GM19023 (cell line): Measurements from ENCODE around the gene NAALADL2.
"Not testable (repeated sequence)": the region's sequence is repeated elsewhere in the genome, so short reads cannot be mapped to it uniquely, and the experiment has no call there.

Source experiments
- ATAC-seq: cut with Tn5 transposase; IDR thresholded peaks from one replicate; pipeline ENCODE4 v1.9.1; 2021; ENCODE audit warnings: mild to moderate bottlenecking, moderate library complexity; ENCODE audit not compliant: unreplicated experiment

The NAALADL2 gene

DNA sequence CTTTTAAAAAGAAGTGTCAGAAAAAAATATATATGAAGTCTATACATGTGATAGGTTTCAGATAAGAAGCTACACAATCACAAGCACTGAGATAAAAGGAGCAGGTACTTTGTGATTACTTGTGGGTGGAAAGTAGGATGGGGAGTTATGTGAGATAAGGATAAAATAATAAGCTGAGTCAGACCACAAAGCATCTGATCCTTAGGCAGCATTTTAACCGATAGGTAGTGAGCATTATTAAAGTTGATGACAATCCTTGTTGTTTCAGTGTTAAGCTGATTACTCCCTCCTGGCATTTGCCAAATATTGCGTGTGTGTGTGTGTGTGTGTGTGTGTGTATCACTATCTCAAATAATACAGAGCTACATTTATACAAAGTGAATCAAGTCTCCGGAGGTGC lies 483.1 kb downstream of the NAALADL2 start:
- ATAC-seq, result no peak

DNA sequence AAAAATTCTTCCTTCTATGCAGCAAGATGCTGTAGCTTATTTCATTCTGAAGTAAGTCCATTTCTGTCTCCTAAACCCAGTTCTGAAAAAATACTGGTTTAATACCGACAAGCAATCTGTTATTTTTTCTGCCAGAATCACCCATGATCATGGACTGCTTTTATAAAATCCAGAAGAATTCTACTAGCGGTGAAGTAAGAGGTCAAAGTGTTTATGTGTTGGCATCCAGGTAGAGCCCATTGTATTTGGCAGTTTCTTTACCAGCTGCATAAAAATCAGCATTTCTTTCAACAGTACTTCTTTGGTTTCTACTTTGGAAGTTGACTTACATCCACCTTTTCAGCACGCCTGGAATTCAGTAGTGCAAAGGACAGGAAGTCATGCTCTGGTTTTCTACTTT lies 484.8 kb downstream of the NAALADL2 start:
- no peak for ATAC-seq

DNA sequence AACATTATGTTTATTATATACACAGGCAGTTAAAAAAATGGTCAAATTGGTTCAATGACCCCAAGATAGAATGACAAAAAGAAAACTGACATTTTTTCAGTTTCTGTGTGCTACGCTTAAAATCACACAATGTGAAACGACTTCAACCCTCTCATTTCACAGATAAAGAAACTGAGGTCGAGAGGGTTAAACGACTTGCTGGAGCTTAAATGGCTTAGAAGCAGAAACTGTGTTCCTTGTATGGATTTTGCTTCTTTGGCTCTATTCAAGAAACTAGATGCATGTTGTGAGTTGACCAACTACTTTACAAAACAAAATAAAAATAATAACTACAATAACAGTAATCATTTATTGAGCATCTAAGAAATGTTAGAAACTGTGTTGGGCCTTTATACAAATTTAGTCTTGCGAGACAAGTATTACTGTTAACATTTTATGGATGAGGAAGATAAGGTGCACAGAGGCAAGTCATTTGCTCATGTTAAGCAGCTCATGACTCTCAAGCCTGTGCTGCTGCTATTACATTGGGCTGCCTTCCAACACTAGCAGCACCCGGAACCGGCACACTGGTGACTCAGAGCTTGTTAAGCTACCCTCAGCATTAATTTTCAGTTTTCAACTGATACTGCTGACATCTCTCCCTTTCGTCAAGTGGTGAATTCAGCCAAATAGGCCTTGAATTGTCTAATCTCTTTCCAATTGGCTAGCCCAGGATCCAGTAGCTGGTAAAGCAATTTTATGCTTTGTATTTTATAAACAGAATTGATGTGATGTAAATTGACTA lies 487.6 kb downstream of the NAALADL2 start:
- ATAC-seq, result no peak

DNA sequence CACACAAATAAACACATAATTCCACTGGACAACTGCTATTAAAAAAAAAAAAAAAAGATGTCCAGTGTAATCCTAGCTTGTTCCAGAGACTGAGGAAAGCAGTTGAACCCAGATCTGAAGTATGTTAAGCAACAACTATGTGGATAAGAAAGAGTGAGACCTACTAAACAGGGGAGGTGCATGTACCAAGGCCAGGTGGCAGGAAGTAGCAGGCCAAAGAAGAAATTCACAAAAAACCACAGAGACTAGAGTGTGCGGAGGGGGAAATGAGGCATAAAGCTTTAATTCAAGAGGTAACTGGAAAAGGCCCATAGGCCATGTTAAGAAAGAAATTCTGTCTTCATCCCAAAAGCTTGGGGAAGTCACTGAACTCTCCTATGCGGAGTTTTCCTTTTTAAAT lies 490.0 kb downstream of the NAALADL2 start:
- ATAC-seq, result peak; percentile 66

DNA sequence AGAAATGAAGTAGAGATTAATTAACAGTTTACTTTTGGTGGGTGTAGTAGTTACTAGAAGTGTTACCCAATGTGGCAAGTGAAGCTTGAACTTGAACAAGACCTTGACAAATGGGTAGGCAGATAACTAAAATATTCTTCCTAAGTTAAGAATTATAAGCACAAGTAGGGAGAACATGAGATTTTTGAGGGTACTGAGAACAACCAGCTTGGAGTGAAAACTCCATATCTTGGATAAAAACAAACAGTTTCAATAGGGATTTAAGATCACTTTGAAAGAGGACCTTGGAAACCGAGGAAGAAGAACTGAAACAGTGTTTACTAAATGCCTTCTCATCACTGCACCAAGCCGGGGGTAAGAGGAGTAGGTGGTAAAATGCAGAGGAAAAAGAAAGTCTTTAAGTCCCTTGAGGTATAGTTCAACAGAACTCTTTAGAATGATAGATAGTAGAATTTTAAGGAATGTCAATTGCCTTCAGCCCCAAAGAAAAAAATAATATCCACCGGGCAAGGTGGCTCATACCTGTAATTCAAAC lies 496.7 kb downstream of the NAALADL2 start:
- ATAC-seq, result no peak

DNA sequence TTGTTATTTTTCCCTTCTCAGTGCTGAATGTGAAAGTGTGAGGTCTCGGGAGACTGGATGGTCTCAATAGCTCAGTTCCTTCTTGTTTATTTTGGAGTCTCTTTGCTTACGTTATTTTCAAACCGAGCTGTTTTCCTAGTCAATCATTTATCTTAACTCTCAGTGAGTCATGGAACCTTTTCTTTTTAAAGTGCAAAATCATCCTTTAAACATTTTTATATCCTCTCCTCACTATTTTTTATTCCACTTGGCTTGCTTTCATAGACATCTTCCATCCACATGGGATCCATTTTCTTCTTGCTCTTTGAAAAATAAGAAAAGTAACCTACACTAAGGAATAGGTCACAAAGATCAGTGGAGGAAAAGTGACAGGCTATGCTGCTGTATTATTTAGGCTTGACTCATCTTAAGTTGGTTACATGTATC lies 497.8 kb downstream of the NAALADL2 start:
- no peak for ATAC-seq

DNA sequence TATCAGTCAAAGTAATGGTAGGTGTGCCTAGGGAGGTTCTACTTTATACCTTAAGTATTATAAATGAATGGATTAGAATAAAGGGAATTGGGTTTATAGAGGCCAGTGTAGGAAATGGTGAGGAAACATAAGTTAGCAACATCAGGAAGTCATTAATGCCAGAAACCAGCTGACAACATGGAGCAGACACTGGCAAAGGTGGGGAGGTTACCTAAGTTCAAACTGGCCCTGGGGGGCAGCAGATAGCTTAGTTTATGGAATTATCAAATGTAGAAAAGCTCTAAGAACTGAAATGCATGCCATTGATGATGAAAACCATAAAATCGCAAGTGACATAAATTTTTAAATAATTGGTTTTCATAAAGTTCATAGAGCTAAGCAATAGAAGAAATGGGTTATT lies 498.6 kb downstream of the NAALADL2 start:
- no peak for ATAC-seq

DNA sequence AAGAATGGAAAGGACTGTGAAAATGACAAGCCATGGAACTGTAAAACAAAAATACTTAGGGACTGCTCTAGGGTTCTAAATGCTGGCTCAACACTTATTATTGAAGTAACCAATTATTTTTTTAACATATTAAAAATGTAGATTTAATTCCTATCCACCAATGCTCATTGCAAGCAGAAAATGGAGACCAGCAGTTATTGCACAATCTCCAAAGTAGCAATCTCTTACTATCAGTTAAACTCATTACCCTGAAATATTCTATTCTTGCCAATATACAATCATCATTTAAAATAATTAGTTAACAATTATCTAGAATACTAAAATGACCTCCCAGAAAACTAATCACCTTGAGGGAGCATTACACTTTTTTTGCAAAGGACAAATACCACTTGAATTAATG lies 499.8 kb downstream of the NAALADL2 start:
- no peak for ATAC-seq

DNA sequence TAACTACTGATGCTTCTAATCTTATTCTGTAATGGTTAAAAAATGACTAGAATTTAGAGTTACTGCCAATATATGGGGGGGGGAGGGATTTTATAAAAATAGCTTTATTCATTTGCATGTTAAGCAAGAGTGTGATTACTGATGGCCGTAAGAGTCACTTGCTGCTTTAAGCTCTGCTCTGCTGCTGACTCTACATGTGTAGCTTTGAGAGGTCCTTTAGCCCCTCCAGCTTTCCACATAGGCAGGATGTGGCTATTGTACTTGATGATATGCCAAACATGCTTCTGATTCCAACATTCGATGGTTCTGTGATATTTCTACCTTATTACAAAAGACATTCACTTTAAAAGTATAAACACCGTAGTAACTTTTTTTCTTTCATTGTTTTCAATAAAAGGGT lies 511.3 kb downstream of the NAALADL2 start:
- ATAC-seq, result not testable (repeated sequence)

DNA sequence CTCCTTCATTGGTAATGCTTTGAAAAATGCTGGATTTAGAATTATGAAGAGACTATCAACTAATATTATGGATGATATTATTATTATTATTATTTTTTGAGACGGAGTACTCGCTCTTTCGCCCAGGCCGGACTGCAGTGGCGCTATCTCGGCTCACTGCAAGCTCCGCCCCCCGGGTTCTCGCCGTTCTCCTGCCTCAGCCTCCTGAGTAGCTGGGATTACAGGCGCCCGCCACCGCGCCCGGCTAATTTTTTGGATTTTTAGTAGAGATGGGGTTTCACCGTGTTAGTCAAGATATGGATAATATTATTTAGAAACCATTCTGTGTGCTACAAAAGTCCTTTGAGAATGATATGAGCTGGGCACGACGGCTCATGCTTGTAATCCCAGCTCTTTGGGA lies 512.1 kb downstream of the NAALADL2 start:
- not testable (repeated sequence) for ATAC-seq

DNA sequence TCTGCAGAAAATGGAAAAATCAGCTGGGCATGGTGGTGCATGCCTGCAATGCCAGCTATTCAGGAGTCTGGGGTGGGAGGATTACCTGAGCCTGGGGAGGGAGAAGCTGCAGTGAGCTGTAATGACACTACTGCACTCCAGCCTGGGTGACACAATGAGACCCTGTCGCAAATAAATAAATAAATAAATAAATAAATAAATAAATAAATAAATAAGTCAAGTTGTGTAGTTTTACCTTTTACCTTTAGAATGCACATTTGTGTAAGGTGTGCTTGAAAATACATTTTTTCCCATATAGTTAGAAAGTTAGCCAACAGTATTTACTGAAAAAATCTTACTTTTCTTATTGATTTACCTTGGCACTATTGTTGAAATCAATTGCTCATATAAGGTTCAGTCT lies 515.6 kb downstream of the NAALADL2 start:
- ATAC-seq, result no peak

DNA sequence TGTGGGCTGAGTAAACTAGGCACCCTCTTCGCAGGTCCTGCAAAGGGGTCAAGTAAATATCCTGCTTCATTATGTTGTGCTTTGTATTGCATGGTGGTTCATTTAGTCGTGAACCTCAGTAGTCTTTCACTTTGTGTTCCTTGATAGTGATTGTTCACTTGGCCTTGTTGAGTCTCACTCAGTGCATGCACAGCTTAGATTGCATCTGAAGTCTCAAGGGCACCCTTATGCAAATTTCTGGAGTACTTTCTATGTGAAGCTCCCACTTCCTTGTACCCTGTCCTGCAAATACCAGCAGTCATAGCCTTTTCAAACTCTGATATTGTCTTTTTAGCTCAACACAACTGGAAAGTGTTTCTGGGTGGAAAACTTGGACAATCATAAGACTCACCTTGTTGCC lies 519.2 kb downstream of the NAALADL2 start:
- ATAC-seq, result peak; percentile 93

DNA sequence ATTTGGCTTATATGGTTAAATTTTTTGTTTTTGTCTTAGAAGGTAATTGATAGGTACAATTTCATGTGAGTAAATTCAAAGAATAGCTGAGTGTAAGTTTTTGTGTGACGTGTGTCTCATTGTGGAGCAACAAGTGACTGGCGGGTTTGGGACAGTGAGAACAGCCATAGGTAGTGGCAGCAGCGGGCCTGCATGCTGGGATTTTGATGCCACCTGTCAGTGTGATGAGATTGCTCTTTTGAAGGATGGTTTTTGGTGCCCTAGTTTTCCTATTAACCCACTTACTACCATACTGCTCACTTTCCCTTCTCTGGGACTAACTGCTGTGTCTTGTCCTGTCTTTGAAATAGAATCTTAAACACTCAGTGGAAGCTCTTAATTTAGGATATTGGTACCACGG lies 522.6 kb downstream of the NAALADL2 start:
- ATAC-seq, result no peak

DNA sequence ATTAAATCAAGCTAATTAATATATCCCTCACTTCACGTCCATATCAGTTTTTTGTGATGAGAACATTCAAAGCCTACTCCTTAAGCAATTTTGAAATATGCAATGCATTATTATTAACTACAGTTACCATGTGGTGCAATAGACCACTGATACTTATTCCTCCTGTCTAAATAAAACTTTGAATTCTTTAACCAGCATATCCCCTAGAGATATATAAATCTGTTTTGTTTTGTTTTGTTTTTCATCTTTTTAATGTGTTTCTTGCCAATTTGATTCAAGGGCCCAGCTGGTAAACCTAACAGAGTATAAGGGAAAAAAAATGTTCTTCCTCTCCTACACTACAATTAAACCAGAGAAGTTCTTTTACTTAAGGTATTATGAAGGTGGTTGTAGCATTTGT lies 524.2 kb downstream of the NAALADL2 start:
- ATAC-seq, result no peak

DNA sequence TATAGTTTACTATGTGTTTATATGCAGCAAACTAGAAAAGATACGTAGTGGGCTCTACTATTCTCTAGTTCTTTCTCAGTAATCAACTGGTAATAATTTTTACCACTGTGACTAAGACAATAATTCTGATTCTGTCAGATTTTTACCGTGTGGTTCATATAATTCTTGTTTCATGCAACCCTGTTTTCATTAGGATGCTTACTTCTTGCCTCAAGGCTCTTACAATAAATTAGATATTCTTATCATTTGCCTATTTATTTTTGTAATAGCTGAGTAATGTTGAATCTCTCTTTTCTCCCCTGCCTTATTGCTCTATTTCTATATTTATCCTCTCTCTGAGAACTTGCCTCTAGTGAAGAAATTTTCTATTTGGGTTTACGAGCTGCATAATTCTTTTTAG lies 524.7 kb downstream of the NAALADL2 start:
- ATAC-seq, result no peak

DNA sequence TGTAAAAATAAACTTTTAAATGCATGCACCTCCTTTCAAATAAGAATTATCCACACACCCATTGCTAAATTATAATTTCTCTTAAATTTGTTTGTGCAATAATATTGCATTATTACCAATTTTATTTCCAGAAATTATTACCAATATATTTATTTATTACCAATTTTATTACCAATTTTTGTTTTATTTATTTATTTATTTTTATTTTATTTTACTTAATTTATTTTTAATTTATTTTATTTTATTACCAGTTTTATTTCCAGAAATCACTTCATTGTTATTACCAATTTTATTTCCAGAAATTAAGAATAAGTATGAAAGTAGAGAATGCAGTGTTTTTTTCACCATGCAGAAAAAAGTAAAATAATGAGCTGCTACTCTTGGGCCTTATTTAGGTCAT lies 525.4 kb downstream of the NAALADL2 start:
- no peak for ATAC-seq

DNA sequence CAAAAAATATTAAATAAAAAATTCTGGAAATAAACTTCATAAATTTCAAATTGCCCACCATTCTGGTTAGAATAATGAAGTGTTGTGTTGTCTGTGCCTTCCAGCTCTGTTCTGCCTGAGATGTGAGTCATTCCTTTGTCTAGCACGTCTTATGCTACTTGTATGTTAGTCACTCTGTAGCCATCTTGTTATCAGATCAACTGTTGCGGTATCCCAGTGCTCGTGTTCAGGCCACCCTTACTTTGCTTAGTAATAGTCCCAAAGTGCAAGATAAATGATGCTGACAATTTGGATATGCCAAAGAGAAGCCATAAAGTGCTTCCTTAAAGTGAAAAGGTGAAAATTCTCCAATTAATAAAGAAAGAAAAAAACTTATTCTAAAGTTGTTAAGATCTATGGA lies 527.5 kb downstream of the NAALADL2 start:
- no peak for ATAC-seq

DNA sequence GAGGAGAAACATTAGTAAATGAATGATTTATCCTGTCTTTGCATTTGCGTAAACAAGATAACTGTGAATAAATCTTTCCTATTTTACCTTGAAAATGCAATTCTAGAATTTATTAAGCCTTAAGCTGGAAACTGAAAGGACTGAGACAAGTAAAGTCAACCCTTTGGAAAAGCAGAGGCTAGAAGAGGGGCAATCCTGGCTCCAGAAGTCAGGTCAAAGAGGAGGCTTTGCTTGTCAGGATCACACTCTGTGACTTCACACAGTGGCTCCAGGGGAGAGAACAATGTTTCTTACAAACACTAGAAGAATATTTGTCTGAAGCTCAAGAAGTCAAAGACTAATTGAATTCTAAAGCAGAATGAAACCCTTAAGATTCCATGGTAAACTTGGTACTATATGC lies 530.4 kb downstream of the NAALADL2 start:
- ATAC-seq, result no peak

DNA sequence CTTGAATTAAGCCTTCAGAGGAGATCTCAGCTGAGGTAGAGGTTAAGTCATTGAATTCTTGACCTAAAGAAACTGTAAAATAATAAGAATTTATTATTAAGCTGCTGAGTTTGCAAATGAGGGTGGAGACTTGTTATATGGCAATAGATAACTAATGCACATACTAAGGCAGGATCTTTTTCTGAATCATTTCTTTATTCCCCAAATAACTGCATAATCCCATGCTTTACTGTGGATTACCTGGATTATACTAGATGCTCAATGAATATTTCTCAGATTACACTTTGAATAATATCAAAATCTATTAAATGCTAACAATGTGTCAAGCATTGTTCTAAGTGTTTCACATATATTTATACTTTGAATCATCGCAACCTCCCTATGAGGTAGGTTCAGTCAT lies 532.5 kb downstream of the NAALADL2 start:
- no peak for ATAC-seq

DNA sequence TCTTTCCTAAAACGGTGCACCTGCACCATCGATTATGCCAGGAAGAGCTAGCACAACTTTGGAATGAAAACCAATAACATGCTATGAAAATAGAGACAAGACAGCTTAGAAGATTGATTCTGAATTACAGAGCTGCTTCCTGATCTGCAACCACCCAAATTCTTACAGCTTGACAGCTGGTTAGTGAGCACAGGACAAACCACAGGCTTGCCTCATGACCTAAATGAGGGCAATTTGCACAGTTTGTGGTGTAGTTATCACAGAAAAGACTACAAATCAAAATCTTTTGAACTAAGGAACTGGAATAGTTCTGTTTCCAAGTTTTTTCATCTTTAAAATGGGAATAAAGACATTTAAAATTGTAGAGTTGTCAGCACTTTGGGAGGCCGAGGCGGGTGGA lies 533.5 kb downstream of the NAALADL2 start:
- ATAC-seq, result no peak

DNA sequence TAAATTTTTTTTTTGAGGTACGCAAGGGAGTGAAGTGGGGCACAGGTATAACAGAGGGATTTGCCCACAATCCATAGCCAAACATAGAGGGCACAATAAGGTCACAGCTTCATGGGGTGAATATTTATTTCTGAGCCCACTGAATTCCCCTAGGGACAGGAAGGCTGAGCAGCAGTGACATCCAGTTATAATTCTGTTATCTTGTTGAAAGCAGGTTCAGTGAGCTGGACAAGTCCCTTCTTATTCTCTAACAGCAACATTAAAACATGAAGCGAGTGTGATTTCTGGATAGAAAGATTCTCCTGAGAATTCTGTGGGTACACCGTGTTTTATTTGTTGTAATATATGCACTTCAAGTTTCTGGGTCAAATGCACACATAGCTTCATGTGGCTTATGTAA lies 538.2 kb downstream of the NAALADL2 start:
- no peak for ATAC-seq

DNA sequence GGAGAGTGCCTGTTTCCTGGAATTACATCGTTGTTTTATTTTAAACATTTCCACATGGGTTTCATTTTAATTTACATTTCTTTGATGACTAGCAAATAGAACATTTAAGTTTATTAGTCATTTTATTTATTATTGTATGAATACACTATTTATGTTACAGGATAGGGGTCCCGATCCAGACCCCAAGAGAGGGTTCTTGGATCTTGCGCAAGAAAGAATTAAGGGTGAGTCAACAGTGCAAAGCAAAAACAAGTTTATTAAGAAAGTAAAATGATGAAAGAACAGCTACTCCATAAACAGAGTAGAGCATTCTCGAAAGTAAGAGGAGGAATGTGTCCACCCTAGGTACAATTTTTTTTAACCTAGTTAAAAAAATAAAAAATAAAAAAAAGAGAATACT lies 539.5 kb downstream of the NAALADL2 start:
- no peak for ATAC-seq
